Thoracic aorta (tissue), 2 donors: Measurements from ENCODE around the gene OR10P1. TPM values are rescaled to one million over a fixed set of nuclear protein-coding genes. Genes with fewer than 3 reads are reported as not detected.

Experiments
- ATAC-seq: fragments of 150-250 bp; one replicate; pipeline ENCODE4 v1.8.0; 2017; ENCODE audit warnings: low read depth; ENCODE audit not compliant: insufficient number of reproducible peaks, low FRiP score
- DNase-seq: peaks from one replicate; pipeline ENCODE4 v3.0.0-alpha.2; 2020; ENCODE audit warnings: low spot score
- H3K27ac ChIP-seq, 2 donors: fragments of 200-600 bp; sonication (generic); 1 replicate in 1 of 2; 2 replicates in 1 of 2; pipeline ENCODE4 v1.5.1; 2016; ENCODE audit warnings: mild to moderate bottlenecking in 2 of 2, moderate library complexity in 2 of 2
- H3K27me3 ChIP-seq: fragments of 200-600 bp; sonication (generic); replicated peaks from 2 replicates; pipeline ENCODE4 v1.6.0; 2016; ENCODE audit warnings: mild to moderate bottlenecking; ENCODE audit not compliant: insufficient read depth
- H3K36me3 ChIP-seq: fragments of 200-600 bp; sonication (generic); one replicate; pipeline ENCODE4 v1.5.1; 2016
- H3K4me1 ChIP-seq, 2 donors: fragments of 200-600 bp; sonication (generic); 1 replicate in 1 of 2; 2 replicates in 1 of 2; pipeline versions ENCODE4 v1.5.1 to v1.6.0; 2016; ENCODE audit warnings: low read depth in 2 of 2, mild to moderate bottlenecking in 1 of 2; ENCODE audit not compliant: control insufficient read depth in 1 of 2
- H3K4me3 ChIP-seq: fragments of 200-600 bp; sonication (generic); 2 replicates; pipeline ENCODE4 v1.5.1; 2016; ENCODE audit warnings: mild to moderate bottlenecking
- H3K9me3 ChIP-seq: fragments of 200-600 bp; sonication (generic); 2 replicates; pipeline ENCODE4 v1.5.1; 2016
- total RNA-seq, 2 donors: library from RNA; depleted of rRNA; stranded (reverse); fragments of >200 nt; gene quantifications; one replicate each; pipeline versions ENCODE4 v1.1.0 to v1.2.3, GENCODE V29; 2016
- TF ChIP-seq, protein P1 (sequence below): fragments of 200-600 bp; sonication (generic); IDR thresholded peaks from one replicate; pipeline ENCODE4 v1.5.1; 2019; ENCODE audit warnings: antibody characterized with exemption

OR10P1 gene
- total RNA-seq, 2 donors from 2014 or later, result not detected

GRCh38 chr12:55666508-55666907 lies 29.8 kb downstream of the OR10P1 start:
- TF ChIP-seq, protein P1, sequence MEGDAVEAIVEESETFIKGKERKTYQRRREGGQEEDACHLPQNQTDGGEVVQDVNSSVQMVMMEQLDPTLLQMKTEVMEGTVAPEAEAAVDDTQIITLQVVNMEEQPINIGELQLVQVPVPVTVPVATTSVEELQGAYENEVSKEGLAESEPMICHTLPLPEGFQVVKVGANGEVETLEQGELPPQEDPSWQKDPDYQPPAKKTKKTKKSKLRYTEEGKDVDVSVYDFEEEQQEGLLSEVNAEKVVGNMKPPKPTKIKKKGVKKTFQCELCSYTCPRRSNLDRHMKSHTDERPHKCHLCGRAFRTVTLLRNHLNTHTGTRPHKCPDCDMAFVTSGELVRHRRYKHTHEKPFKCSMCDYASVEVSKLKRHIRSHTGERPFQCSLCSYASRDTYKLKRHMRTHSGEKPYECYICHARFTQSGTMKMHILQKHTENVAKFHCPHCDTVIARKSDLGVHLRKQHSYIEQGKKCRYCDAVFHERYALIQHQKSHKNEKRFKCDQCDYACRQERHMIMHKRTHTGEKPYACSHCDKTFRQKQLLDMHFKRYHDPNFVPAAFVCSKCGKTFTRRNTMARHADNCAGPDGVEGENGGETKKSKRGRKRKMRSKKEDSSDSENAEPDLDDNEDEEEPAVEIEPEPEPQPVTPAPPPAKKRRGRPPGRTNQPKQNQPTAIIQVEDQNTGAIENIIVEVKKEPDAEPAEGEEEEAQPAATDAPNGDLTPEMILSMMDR, result no peak
- no peaks in the 10 kb centered on the region for H3K9me3 ChIP-seq
- no peaks in the 10 kb centered on the region for H3K27me3 ChIP-seq
- no peak overlapping the region for H3K4me3 ChIP-seq
- DNase-seq (no peak), ATAC-seq (no peak)
- no peaks in the 10 kb centered on the region for H3K4me1 ChIP-seq
- H3K36me3 ChIP-seq, result no peaks in the 10 kb centered on the region
- no peak overlapping the region for H3K27ac ChIP-seq

- no peak for ATAC-seq
- TF ChIP-seq, protein P1, result no peak
- Histone ChIP-seq H3K36me3 (no peaks in the 10 kb centered on the region), H3K27ac (no peak overlapping the region), H3K9me3 (no peaks in the 10 kb centered on the region), H3K4me1 (no peaks in the 10 kb centered on the region), H3K4me3 (no peak overlapping the region), H3K27me3 (no peaks in the 10 kb centered on the region)
- DNase-seq, result no peak
Measured at GRCh38 chr12:55670276-55670675, 33.6 kb downstream of the OR10P1 start.

GRCh38 chr12:55671746-55672145 lies 35.1 kb downstream of the OR10P1 start:
- DNase-seq, result no peak
- Histone ChIP-seq H3K4me3 (no peak overlapping the region), H3K36me3 (no peaks in the 10 kb centered on the region), H3K27ac (no peak overlapping the region), H3K9me3 (no peaks in the 10 kb centered on the region), H3K27me3 (no peaks in the 10 kb centered on the region), H3K4me1 (no peaks in the 10 kb centered on the region)
- TF ChIP-seq, protein P1, result no peak
- no peak for ATAC-seq

GRCh38 chr12:55673638-55674037 lies 36.9 kb downstream of the OR10P1 start:
- TF ChIP-seq, protein P1, result no peak
- Histone ChIP-seq H3K4me1 (no peaks in the 10 kb centered on the region), H3K4me3 (no peak overlapping the region), H3K27ac (no peak overlapping the region), H3K36me3 (no peaks in the 10 kb centered on the region), H3K27me3 (no peaks in the 10 kb centered on the region), H3K9me3 (no peaks in the 10 kb centered on the region)
- ATAC-seq, result no peak
- DNase-seq, result no peak

DNA sequence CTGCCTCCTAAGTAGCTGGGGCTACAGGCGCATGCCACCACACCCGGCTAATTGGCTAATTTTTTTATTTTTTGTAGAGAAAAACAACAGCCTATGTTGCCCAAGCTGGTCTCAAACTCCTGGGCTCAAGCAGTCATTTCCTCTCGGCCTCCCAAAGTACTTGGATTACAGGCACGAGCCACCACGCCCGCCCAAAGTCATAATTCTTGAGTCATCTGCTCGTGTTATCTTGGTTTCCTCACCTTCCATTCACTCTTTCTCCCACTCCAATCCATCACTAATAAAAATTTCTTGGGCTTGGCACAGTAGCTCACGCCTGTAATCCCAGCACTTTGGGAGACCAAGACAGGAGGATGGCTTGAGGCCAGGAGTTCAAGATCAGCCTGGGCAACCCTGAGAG lies 39.0 kb downstream of the OR10P1 start:
- no peaks in the 10 kb centered on the region for H3K4me1 ChIP-seq
- no peak overlapping the region for H3K27ac ChIP-seq
- no peaks in the 10 kb centered on the region for H3K27me3 ChIP-seq
- ATAC-seq (no peak), DNase-seq (no peak)
- no peaks in the 10 kb centered on the region for H3K9me3 ChIP-seq
- TF ChIP-seq, protein P1, result no peak
- no peaks in the 10 kb centered on the region for H3K36me3 ChIP-seq
- no peak overlapping the region for H3K4me3 ChIP-seq
